Osteocyte (in vitro differentiated cells): ENCODE results near the gene ABCC1. TPM values are rescaled to one million over a fixed set of nuclear protein-coding genes. Genes with fewer than 3 reads are reported as not detected.
A peak's percentile ranks its signal among the peaks of the same experiment; 100 is the strongest.

Experiments used
- DNase-seq: peaks from one replicate; pipeline ENCODE4 v3.0.0; 2021; ENCODE audit warnings: mixed read lengths; ENCODE audit not compliant: unreplicated experiment; ENCODE audit errors: extremely low spot score
- H3K27ac Mint-ChIP-seq: one replicate; pipeline ENCODE4 v1.8.0; 2021; ENCODE audit warnings: mild to moderate bottlenecking, mixed read lengths; ENCODE audit not compliant: unreplicated experiment
- H3K27me3 Mint-ChIP-seq: one replicate; pipeline ENCODE4 v1.8.0; 2021; ENCODE audit warnings: mixed read lengths; ENCODE audit not compliant: unreplicated experiment
- H3K36me3 Mint-ChIP-seq: one replicate; pipeline ENCODE4 v1.8.0; 2021; ENCODE audit warnings: mixed read lengths; ENCODE audit not compliant: unreplicated experiment
- H3K4me1 Mint-ChIP-seq: one replicate; pipeline ENCODE4 v1.8.0; 2021; ENCODE audit warnings: mixed read lengths; ENCODE audit not compliant: unreplicated experiment
- H3K4me3 Mint-ChIP-seq: one replicate; pipeline ENCODE4 v1.8.0; 2021; ENCODE audit warnings: mild to moderate bottlenecking, moderate library complexity, mixed read lengths; ENCODE audit not compliant: unreplicated experiment
- H3K9me3 Mint-ChIP-seq: one replicate; pipeline ENCODE4 v1.8.0; 2021; ENCODE audit warnings: mixed read lengths; ENCODE audit not compliant: unreplicated experiment
- CTCF ChIP-seq: fragments of 200-600 bp; sonication (generic); IDR thresholded peaks from 2 replicates; pipeline ENCODE4 v1.5.0; 2021; ENCODE audit warnings: antibody characterized with exemption, mild to moderate bottlenecking, moderate library complexity
- total RNA-seq: library from RNA; stranded (reverse); gene quantifications from 2 replicates; pipeline ENCODE4 v1.2.1, GENCODE V29; 2021

Gene ABCC1
- total RNA-seq, 1 donor from 2014 or later = 256 TPM

GRCh38 chr16:16131659-16132058 is 182.2 kb downstream of the ABCC1 start:
- Mint-ChIP-seq H3K4me1 (no peaks in the 10 kb centered on the region), H3K27me3 (no peaks in the 10 kb centered on the region)

GRCh38 chr16:16133943-16134604 is 184.7 kb downstream of the ABCC1 start:
- no peak for TF ChIP-seq CTCF
- H3K27ac Mint-ChIP-seq = peak overlapping the region; percentile 55
- peaks cover 49% of the 10 kb centered on the region for H3K36me3 Mint-ChIP-seq
- no peak overlapping the region for H3K4me3 Mint-ChIP-seq
- H3K9me3 Mint-ChIP-seq = no peaks in the 10 kb centered on the region
- H3K27me3 Mint-ChIP-seq = no peaks in the 10 kb centered on the region
- H3K4me1 Mint-ChIP-seq = no peaks in the 10 kb centered on the region
- no peak for DNase-seq

More at GRCh38 chr16:16131659-16132058, 182.2 kb downstream of the ABCC1 start:
- no peak for DNase-seq
- Mint-ChIP-seq H3K27ac (no peak overlapping the region), H3K4me3 (no peak overlapping the region), H3K36me3 (peaks cover 54% of the 10 kb centered on the region), H3K9me3 (no peaks in the 10 kb centered on the region)
- no peak for TF ChIP-seq CTCF

- no peak for TF ChIP-seq CTCF
- Mint-ChIP-seq H3K27ac (no peak overlapping the region), H3K9me3 (no peaks in the 10 kb centered on the region), H3K4me1 (no peaks in the 10 kb centered on the region), H3K27me3 (no peaks in the 10 kb centered on the region), H3K4me3 (no peak overlapping the region), H3K36me3 (peaks cover 59% of the 10 kb centered on the region)
- no peak for DNase-seq
These were observed 187.2 kb downstream of the ABCC1 start for GRCh38 chr16:16136588-16136987.

GRCh38 chr16:16137110-16137509 is 187.7 kb downstream of the ABCC1 start:
- no peaks in the 10 kb centered on the region for H3K4me1 Mint-ChIP-seq
- peaks cover 58% of the 10 kb centered on the region for H3K36me3 Mint-ChIP-seq
- no peak overlapping the region for H3K4me3 Mint-ChIP-seq
- no peaks in the 10 kb centered on the region for H3K9me3 Mint-ChIP-seq
- H3K27ac Mint-ChIP-seq = no peak overlapping the region
- no peak for TF ChIP-seq CTCF
- no peak for DNase-seq
- no peaks in the 10 kb centered on the region for H3K27me3 Mint-ChIP-seq

- Mint-ChIP-seq H3K4me1 (no peaks in the 10 kb centered on the region), H3K36me3 (peaks cover 58% of the 10 kb centered on the region), H3K9me3 (no peaks in the 10 kb centered on the region), H3K27me3 (no peaks in the 10 kb centered on the region), H3K27ac (no peak overlapping the region), H3K4me3 (no peak overlapping the region)
- no peak for TF ChIP-seq CTCF
- DNase-seq = no peak
These were observed 188.7 kb downstream of the ABCC1 start for GRCh38 chr16:16138034-16138635.
